ENCODE data around the gene RFWD3.
"Not testable (repeated sequence)": the region's sequence is repeated elsewhere in the genome, so short reads cannot be mapped to it uniquely, and the experiment has no call there.

RFWD3 gene

DNA sequence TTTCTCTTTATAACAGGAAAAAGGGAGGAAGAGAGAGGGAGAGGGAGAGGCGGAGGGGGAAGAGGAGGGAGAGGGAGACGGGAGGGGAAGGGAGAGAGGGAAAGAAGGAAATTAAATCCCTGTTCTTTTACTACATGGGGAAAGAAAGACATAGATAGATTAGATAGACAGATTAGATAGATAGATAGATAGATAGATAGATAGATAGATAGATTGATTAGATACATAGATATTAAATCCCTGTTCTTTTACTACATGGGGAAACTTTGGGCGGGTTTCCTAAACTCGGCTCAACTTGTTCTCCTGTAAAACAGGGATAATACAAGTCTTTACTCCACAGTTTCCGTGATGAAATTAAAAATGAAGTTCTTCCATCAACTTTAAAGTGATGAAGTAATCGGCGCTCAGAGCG is 661 bp downstream of the RFWD3 start:
- DNase-seq = no peak

DNA sequence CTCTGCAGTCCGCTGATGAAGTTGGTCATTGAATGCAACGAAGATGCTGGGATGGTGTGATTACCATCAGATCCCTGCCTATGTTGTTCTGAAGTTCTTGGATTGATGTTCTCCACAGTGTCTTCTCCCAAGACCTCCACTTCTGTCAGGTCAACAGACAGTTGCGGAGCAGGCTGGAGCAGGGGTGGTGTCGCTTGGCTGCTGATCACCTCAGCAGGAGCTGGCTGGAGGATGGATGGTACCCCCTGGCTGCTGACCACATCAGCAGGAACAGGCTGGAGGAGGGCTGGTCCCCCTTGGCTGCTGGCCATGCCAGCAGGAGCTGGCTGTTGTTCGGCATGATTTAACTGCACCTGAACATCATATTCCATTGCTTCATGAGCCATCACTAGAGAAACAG is 5.6 kb downstream of the RFWD3 start:
- no peak for DNase-seq

DNA sequence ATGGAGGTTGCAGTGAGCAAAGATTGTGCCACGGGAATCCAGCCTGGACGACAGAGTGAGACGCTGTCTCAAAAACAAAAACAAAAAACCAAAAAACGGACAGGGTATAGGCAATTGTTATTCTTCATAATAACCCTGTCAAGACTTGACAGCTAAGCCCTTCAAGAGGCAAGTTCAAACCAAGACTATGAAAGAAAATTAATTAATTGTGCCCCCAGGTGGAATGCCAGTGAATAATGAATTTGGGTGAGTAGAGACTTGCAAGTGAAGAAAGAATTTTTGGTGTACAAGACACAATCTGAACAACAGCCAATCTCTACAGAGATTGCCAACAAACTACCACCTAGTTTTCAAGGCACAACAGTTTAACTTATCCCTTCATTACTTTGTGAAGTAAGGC is 6.3 kb downstream of the RFWD3 start:
- no peak for DNase-seq

- no peak for DNase-seq
Measured at GRCh38 chr16:74659041-74659440, 7.6 kb downstream of the RFWD3 start.

- DNase-seq = no peak
Measured at GRCh38 chr16:74657870-74658642, 8.6 kb downstream of the RFWD3 start.

GRCh38 chr16:74654536-74655050 is 12.1 kb downstream of the RFWD3 start:
- no peak for DNase-seq

DNA sequence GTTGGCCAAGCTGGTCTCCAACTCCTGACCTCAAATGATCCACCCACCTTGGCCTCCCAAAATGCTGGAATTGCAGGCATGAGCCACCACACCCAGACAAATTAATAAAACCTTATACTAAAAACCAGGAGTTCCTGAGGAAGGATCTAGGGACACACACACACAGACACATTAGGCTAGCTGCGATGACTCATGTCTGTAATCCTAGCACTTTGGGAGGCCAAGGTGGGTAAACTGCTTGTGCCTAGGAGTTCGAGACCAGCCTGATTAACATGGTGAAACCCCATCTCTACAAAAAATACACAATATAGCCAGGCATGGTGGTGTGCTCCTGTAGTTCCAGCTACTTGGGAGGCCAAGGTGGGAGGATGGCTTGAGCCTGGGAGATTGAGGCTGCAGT is 13.8 kb downstream of the RFWD3 start:
- DNase-seq = not testable (repeated sequence)

DNA sequence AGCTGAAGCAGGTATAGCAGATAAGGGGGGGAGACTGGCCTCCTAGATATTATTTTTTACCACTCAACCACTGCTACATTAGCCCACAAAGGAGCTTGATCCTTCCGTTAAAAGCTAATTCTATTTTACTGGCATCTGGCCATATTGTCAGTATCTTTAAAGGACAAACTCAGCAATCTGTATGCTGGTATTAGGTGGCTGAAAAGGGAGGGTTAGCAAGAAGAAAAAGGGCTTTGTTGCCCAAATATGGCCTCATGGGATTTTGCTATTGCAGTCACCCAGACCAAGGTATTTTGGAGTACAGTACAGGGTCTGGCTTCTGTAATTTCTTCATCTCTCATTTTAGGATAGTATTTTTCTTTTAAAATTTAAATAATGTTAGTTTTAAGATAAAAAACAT is 14.4 kb downstream of the RFWD3 start:
- no peak for DNase-seq

- no peak for DNase-seq
Measured at GRCh38 chr16:74651841-74652240, 14.8 kb downstream of the RFWD3 start.

DNA sequence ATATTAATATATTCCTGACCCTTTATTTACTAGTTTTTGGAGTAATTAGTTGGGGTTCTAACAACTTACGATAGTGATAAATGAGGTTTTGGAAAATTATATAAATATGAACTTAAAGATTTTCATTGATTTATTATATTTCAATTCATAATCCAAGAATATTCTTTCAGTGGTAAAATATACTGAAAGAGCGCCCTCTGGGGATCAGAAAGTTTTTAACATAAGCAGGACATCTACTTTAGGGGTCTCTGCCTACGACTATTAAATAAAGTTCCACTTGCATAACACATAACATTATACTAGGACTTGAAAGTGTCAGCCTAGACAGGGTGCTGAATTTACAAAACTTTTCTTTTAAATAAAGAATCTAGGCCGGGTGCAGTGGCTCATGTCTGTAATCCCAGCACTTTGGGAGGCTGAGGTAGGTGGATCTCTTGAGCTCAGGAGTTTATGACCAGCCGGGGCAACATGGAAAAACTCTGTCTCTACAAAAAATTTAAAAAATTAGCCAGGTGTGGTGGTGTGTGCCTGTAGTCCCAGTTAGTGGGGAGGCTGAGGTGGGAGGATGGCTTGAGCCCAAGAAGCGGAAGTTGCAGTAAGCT is 15.6 kb downstream of the RFWD3 start:
- DNase-seq = no peak

DNA sequence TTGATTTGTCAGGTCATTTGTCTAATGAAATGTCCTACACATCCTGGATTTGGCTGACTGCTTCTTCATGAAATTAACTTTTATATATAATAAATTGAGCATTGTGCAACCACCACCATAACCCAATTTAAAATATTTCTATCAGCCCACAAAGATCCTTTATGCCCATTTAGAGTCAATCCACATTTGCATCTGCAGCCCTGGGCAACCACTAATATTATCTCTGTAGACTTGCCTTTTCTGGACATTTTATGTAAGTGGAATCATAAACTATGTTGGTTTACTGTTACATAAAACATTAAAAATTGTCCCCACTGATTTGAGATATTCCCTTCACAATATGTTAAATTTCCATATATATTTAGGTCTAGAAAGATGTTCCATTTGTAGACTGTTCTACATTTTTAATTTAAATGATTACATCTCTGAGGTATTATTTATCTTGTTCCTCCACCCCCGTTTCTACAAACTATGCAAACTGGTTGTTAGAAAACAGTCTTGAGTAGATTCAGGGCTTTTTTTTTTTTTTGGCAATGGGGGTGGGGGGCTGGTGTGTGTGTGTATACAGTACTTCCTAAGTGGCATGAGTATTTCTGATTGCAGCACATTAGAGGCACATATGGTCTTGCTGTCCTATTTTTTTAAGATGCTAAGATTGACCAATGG is 16.7 kb downstream of the RFWD3 start:
- DNase-seq = no peak

DNA sequence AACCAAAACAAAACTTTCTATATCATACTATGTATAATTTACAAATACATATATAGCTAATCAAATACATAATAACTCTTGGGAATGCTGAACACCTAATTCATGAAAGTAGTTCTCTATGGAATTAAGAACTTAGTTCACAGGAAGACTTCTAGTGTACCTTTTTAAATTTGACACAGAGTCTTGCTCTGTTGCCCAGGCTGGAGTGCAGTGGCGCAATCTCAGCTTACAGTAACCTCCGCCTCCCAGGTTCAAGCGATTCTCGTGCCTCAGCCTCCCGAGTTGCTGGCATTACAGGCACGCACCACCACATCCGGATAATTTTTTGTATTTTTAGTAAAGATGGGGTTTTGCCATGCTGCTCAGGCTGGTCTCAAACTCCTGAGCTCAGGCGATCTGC is 24.7 kb downstream of the RFWD3 start:
- DNase-seq = no peak

- no peak for DNase-seq
Measured at GRCh38 chr16:74637742-74638453, 28.8 kb downstream of the RFWD3 start.

- DNase-seq = no peak
Measured at GRCh38 chr16:74635303-74635702, 31.4 kb downstream of the RFWD3 start.

- no peak for DNase-seq
Measured at GRCh38 chr16:74633686-74634085, 33.0 kb downstream of the RFWD3 start.

DNA sequence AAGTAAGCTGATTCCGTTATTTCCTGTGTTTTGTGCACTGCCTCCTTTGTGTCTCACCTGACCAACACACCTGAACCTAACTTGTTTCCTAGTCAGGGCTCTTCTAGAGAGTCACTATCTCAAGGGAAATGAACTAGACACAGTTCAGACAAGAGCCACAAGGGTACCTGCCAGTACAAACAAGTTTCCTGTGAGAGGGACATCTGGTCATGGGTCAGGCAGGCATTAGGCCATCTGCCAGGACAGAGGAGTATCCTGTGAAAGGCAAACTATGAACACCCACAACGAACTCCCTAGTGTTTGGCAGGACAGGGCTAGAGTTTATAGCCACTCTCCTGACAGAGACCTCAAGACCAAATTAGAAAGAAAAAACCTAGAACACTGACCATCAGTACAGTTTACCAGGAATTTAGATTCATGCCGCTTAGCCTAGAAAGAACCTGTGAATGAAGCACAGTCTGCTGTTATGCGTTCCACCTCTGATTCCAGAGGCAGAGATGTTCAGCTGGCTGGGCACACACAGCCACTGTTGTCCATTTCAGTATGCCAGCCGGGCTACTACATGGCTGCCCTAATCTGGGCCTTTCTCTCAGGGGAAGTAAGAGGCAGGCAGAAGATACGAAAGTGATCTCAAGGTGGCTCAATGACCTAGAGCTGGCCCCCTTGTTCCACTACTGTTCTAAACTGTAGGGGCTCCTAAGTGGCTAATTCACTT is 39.0 kb downstream of the RFWD3 start:
- DNase-seq = no peak

- DNase-seq = no peak
Measured at GRCh38 chr16:74626741-74627416, 39.8 kb downstream of the RFWD3 start.

GRCh38 chr16:74625500-74626350 is 41.0 kb downstream of the RFWD3 start:
- DNase-seq = no peak

GRCh38 chr16:74623839-74624235 is 42.8 kb downstream of the RFWD3 start:
- no peak for DNase-seq

DNA sequence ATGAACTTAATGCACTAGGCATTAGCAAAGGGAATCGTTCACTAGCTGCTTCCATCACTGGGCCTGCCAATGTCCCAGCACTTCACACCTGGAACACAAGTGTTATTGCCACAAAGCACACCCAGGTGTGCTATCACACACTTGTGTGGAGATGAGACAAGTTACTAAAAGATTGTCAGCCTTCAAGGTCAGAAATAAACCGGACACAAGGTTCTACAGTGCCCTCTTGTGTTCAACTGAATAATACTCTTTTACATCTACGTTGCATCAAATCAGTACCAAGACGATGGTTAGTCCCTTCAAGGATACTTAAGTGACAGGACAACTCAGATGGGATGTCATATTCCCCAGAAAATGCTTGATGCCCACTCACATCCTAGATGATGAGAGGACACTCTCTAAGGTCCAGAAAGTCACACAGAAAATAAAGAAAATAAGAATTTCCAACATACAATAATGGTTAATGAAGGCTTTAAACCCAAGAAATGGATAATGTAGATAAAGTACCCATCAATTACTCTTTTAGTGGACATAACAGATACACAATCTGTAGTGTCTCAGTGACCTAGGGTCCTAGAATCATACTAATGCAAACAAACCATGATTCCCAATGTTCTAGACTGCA is 43.4 kb downstream of the RFWD3 start:
- DNase-seq = no peak

DNA sequence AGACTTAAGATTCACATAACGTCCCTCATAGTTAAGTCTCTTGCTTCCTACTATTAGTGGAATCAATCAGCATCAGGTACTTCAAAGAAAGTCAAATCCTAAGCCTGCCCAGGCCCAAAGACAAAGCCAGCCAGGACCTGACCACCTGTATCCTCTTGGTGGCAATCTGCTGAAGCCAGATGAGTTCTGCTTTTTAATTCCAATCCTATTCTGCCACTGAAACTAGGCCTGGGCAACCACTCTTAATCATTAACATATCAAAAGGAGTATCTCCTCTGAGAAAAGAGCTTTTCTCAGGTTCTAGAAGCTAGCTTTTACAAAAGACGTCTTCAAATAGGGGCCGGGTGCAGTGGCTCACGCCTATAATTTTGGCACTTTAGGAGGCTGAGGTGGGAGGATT is 44.7 kb downstream of the RFWD3 start:
- DNase-seq = no peak

Data from NCI-H187 (cell line).